Measurements from ENCODE around the gene SERPINB13.

The SERPINB13 gene, protein sequence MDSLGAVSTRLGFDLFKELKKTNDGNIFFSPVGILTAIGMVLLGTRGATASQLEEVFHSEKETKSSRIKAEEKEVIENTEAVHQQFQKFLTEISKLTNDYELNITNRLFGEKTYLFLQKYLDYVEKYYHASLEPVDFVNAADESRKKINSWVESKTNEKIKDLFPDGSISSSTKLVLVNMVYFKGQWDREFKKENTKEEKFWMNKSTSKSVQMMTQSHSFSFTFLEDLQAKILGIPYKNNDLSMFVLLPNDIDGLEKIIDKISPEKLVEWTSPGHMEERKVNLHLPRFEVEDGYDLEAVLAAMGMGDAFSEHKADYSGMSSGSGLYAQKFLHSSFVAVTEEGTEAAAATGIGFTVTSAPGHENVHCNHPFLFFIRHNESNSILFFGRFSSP

DNA sequence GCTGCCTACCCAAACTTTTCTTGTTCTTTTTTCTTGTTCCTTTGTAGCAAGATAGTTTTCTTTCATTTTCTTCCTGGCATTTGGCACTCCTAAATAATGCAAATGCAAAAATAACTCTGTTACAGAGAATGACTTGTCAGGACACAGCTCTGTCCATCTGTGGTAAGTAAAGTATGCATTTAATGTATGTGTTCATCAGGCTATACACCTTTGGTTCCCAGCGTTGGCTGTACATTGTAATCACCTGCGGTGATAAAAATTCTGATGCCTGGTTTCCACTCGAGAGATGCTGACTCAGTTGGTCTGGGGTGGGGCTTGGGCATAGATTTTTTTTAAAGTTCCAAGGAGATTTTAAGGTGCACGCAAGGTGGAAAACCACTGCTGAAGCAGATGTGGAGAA is at the start of gene SERPINB13:
Gene SERPINB13, plus strand, starts transcription at position 378 of the 400 bp plus-strand sequence. CDS start 1,325 bp downstream, outside the sequence.
- DNase-seq (no peak), ATAC-seq (no peak)

DNA sequence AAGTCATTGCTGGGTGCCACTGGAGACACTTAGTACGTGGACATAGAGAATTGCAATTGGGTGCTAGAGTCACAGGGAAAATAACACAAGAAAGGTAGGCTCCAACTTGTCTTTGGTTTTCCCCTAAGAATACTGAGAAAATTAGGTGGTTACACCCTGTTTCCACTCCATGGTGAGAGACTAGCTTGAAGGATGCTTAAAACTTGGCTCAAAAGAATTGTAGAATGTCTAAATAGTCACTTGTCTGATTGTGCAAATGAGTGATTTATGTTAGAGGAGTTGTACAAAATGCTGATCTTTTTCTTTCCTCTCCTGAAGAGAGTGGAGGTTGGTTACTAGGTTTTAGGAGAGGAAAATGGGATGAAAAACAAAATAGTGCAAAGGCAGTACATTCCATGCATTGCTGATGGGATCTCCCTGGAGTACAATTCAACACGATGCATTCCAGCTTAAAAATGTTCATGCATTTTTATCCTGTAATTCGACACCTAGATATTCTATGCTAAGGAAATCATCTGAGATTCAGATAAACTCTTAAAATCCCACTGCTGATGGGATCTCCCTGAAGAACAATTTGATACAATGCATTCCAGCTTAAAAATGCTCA is 47.1 kb upstream of the SERPINB13 start:
- DNase-seq, result no peak

DNA sequence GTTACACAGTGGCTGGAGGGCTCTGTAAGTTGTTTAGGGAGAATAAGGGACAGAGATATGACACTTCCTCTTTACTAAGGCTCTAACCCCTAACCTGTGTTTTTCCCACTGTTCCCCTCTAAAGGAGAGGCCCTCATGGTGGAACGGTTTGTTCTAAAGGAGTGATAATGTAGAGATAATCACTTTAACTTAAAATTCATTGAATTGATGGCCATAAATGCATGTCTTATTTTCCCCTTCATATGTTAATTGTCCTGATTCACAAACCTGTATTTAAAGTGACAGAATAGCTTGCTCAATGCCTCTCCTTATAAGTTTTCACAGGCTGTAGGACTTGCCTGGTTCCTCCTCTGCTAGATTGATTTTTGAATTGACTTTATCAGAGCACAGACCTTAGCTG is 45.1 kb upstream of the SERPINB13 start, which contains the start of gene SERPINB12:
Gene SERPINB12, plus strand, starts transcription at position 301 of the 400 bp plus-strand sequence. CDS start 13,791 bp downstream, outside the sequence.
- ATAC-seq (no peak), DNase-seq (no peak)

More for the DNA sequence above, 47.1 kb upstream of the SERPINB13 start:
- no peak for ATAC-seq

DNA sequence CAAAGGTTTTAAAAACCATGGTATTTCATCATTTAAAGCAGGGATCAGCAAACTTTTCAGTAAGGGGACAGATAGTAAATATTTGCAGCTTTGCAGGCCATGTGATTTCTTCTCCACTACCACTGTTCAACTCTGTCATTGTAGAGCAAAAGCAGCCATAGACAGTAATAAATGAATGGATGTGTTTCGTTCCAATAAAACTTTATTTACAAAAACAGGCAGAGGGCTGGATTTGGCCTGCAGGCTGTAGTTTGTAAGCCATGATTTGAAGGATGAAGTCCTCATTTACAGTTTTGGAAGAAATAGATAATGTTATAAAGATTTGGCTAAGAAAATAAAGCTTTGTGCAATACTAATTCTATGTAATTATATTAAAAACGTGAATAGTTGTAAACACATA is 43.1 kb upstream of the SERPINB13 start:
- DNase-seq (no peak), ATAC-seq (no peak)

DNA sequence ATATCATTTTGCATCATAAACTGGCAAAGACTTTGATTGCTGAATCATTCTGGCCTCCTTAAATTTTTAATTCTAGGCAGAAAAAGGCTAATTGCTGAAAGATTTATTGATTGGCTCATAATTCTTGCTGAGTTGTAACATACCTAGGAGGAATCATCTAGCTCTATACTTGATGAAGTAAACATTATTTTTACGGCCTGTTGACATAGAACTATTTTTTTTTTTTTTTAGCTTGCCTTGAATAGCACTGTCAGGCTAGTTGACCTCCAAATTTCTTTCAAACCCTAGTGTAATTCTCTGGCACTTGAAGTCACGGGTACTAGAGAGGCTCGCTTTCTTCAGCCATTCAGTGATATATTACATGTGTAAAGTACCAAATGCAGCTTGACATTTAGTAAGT is 42.1 kb upstream of the SERPINB13 start:
- DNase-seq, result no peak
- ATAC-seq, result no peak

DNA sequence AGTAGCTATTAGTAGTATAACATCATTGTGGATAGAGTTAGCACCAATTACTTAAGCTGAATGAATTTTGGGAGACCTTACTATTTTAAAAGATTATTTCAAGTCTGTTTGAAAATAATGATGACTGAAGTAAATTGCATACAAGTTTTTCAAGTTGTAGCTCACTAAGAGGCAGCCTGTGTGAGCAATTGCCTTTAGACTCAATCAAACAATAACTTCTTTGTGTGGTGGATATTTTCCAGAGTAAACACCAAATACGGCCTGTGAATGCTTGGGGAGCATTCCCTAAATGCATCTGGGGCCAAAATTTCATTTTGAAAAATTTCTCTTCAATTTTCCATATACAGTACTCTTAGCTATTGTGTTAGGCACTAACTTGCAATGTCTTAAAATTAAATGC is 37.1 kb upstream of the SERPINB13 start:
- ATAC-seq, result no peak
- no peak for DNase-seq

DNA sequence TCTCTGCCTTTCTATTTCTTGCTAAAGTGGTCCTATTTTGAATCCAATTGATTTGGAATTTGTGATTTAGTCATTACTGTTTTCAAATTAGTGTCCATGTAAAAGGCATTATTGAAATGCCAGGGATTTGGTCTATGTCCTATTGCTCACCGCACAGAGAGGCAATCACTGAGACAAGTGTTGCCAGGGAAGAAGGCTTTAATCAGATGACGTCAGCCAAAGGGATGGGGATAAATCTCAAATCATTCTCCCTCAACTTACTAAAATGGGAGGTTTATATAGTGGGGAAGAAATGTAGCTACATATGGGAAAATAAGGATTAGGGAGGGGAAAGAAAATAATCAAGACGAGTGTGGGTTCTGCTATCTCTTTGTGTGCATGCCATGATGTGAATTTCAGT is 35.4 kb upstream of the SERPINB13 start:
- no peak for ATAC-seq
- no peak for DNase-seq

DNA sequence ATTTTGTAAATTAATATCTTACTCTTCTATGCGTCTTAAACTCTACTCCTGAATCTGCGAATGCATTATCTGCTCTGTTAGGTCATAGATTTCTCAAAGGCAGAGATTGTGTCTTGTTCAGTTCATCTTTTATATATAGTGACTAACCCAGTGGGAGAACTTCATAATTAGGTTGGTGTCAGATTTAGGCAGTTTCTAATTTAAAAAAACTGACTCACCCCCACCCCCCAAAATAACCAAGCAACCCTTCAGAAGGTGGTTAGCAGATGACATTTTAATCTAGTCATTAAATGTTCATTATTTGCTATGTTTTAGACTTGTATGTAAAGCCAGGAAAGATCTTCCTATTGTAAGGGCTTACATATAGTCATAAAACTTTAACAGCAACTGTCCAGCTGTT is 34.6 kb upstream of the SERPINB13 start:
- ATAC-seq, result no peak
- DNase-seq, result no peak

DNA sequence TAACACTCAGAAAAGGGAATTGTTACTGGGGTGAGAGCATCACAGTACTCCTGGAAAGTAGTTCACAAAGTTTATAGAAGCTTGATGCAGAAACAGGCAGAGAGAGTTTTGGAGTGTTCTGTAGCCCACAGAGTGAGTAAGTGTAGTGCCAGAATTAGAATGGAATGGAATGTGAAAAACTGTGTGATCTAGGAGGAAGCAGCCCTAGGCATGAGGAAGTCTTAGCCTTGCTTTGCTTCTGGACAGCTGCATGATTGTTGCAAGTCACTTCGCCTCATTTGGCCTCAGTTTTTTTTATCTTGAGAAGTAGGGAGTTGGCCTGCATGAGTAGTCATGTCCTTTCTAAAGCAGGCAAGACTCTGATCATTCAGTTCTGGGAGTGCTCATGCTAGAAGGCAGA is 34.1 kb upstream of the SERPINB13 start:
- ATAC-seq, result no peak
- no peak for DNase-seq

DNA sequence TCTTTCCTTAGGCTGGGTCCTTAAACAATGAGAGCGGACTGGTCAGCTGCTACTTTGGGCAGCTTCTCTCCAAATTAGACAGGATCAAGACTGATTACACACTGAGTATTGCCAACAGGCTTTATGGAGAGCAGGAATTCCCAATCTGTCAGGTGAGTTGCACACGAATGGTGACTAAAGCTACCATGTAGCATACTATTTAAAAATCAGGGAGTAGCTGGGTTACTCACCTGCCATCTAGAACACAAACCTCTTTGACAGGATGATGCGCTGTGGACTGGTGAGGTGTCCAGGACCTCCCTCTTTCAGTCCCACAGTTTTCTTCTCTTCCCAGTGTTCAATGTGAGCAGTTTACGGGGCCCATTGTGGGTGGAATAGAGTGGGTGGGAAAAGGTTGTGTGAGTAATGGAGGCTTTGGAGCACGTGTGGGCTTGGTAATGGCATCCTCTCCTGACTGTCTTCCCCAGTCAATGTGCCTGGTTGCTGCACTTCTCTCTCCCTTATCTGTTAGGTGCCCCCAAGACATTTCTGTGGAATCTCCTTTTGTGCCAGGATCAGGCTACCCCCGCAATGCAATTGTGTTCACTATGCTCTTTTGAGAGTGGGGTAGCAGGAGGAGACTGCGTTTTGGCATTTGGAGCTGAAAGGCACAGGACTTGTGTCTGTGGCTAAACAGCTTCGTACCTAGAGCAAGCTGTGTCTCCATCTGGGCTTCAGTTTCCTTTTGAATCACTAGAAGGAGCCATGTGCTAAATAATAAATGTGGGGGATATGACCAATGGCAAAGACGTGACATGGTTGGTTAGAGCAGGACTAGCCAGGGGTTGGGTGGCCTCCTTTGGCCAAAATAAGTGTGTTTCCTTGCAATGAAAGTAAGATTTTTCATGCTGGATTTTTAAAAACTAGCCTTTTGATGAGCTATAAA is 27.3 kb upstream of the SERPINB13 start:
- ATAC-seq (no peak), DNase-seq (no peak)

DNA sequence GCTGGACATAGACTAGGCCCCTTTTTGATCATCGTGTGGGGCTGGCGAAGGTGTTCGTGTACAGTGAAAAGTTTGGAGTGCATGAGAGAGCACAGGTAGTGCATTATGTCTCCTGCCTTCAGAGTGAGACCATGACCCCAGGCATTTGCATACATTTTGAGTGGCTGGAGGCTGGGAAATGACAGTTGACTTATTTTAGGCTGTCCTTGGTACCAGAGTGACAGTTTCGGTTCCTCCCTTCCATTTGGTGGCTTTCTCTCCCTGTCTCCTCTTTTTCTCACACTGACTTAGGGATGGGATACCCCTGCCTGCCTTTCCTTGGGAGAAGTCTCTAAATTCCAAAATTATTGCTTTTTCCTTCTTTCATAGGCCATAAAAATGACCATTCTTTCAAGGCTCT is 24.9 kb upstream of the SERPINB13 start:
- no peak for DNase-seq
- no peak for ATAC-seq

DNA sequence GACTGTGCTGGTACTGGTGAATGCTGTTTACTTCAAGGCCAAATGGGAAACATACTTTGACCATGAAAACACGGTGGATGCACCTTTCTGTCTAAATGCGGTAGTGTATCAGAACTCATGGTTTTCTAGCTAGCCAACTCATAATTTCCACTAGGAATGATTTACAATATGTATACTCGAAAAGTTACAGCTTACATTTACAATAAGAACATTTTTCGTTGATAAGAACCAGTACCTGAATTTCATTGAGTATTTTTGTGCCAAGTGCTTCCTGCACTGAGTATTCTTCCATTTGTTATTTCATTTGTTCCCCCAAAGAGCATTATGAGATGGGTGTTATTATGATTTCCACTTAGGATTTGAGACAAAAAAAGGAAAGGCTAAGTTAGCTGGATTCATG is 23.1 kb upstream of the SERPINB13 start:
- DNase-seq (no peak), ATAC-seq (no peak)

DNA sequence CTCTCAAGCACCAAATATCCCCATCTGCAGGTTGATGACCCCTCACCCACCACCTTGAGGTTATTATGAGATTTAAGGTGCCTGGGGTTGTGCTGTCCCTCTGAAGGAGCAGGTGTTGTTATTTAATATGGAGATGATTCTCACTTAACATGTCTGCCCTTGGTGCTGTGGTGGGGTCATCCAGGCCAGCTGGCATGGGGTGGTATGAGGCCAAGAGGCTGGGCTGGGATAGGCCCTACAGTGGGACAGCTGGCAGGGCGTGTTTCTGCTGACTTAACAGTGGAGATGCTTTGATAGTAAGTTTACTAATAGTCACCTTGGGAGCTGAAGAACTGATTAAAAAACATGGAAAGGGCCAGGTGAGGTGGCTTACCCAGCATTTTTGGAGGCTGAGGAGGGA is 22.6 kb upstream of the SERPINB13 start:
- ATAC-seq (no peak), DNase-seq (no peak)

DNA sequence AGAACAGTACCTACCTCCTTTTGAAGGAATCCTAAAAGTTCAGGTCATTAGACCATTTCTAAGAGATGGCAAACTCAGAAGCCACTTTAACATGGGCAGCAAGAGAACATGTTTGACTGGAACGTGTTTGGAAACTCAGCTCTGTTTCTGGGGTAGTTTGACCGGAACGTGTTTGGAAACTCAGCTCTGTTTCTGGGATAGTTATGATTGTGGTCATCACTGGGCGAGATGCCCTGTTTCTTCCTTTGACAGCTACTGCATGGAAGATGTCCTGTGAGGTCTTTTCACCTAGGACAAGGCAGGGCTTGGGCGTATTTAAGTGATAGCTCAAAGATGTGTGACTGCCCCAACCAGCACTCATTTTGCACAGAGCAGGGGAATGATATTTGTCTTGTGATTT is 19.9 kb upstream of the SERPINB13 start:
- ATAC-seq, result no peak
- DNase-seq, result no peak

DNA sequence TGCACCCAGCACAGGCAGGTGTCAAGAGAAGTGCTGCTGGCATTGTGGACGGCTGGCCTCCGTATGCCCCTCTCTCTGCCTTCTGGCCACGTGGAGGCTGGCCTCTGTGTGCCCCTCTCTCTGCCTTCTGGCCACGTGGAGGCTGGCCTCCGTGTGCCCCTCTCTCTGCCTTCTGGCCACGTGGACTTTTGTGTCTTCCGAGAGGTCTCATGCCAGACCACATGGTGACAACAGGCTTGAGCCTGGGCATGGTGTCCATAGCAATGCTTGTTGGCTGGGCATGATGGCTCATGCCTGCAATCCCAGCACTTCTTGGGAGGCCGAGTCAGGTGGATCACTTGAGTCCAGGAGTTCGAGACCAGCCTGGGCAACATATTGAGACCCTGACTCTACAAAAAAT is 19.3 kb upstream of the SERPINB13 start:
- no peak for DNase-seq
- ATAC-seq, result no peak

DNA sequence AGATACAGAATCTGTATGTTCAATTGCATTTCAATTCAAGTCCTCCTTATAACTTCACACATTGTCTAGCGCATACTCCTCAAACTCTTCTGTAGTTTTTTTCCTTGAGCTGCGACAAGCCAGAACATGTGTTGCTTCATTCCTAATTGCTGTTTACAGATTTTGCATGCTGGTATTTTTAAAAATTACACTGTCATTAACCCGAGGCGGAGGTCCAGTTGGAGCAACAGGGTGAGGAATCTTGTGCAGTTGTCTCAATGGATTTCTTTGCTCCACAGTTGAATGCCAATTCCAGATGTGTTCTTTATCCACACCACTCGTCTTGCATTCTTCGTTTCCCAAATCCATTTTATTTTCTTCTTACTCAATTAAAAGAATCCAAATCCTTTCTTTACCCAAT is 16.4 kb upstream of the SERPINB13 start:
- ATAC-seq, result no peak
- DNase-seq, result no peak

DNA sequence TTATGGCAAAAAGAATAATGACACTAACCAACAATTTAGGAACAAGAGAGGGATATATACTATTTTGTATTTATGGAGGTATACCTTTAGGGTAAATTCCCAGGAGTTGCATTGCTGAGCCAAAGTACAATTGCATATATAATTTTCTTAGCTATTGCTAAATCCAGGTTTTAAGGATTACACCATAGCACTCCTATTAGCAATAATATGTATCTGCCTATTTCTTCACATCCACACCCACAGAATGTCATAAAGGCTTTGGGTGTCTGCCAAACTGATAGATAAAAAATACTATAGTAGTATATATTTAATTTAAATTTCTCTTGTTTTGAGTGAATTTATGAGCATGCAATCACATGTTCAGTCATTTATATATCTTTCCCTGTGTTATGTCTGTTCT is 11.5 kb upstream of the SERPINB13 start:
- DNase-seq (no peak), ATAC-seq (no peak)

DNA sequence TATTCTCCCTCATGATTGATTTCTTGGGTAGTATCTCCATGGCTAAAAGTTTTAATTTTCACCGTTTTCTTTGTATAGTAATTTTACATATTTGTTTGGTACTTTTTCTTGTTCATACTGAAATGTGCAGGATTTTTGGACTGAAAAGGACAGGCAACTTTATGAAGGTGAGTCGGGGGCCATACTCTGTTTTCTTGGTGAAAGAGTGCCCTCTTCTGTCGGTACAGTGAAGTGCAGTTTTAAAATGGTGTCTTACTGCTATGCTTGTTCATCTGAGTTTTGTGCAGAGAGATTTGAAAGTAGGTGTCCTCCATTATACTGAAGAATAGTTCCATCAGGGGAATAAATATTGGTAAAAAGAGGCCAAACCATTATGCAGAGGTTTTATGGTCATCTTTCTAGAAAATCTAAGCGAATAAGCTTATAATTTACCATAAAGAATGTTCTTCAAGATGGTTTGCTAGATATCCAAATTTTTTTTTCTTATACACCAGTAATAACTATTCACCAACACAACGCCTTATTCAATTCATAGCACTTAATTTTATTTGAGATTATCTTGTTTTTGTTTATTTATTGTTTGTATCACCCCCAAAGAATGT is 8.7 kb upstream of the SERPINB13 start:
- DNase-seq (peak; percentile 6), ATAC-seq (no peak)

DNA sequence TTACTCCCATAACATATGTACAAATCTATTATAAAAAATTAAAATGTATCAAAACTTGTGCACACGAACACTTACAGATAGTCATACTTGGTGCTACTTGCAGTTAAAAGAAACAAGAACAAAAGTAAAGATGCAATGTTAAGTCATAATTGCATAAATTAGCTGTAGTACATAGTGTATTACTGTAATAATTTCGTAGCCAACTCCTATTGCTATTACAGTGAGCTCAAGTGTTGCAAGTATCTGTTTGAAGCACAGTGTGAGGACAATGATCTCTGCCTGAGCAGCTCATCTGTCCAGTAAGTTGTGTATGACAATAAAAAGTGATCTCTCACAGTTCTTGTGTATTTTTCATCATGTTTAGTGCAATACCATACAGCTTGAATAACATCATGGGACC is 7.5 kb upstream of the SERPINB13 start:
- DNase-seq, result no peak
- ATAC-seq, result no peak

DNA sequence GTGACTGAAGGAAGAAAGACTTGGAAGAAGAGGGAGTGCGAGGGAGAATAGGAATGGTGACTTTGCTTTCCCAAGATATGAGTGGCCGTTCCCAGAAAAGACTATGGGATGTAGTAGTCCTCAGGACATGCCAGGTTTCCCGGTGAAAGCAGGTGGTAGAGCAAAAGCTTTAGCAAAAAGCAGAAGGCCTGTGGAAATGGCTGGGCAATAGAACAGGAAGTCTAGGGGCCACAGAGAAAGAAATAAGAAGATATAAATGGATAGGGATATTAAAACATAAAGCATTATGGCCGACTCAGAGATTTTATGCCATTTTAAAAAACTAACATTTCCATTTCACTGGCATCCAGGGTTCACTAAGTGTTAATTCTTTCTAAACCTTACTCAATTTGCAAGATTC is 1.2 kb upstream of the SERPINB13 start:
- no peak for ATAC-seq
- DNase-seq, result no peak

DNA sequence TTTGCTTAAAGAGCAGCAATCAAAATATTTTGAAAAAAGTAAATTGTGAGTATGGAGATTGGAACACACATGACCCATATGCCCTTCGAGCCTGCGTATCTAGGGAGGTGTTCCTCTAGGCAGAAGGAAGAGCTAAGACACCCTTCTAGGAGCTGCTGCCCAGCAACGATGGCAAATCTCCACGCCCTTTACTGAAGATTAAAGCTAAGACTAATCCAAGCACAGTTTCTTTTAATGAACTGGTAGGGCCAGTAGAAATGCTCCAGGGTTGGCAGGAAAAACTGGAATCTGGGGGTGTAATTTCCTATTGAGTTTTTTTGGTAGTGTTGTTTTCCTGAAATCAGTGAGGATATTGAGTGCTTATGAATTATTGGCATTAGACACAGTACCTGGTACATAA is 712 bp upstream of the SERPINB13 start:
- ATAC-seq (no peak), DNase-seq (no peak)

DNA sequence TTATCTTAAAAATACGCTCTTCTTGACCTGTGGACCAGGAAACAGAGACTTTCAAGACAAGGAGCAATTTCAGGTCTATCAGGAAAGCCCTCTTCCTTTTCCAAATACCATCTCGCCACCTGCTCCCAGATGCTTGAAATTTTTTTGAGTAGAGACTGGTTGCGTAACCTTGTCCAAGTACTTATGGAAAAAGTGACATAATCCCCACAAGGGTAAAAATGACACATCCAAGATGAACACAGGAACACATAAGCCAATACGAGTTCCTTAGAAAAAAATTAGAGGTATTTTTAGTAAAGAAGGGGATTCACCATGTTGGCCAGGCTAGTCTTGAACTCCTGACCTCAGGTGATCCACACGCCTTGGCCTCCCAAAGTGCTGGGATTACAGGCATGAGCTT is 1.8 kb downstream of the SERPINB13 start:
- ATAC-seq (no peak), DNase-seq (no peak)
